Right kidney (tissue), 9 donors: Measurements from ENCODE around the gene OR5V1.
"Not testable (repeated sequence)": the region's sequence is repeated elsewhere in the genome, so short reads cannot be mapped to it uniquely, and the experiment has no call there.

Experiments used
- DNase-seq: peaks from one replicate; pipeline ENCODE4 v3.0.0-alpha.2; 2016
- long read RNA-seq, 8 donors: transcript quantifications; one replicate each; lab custom pipeline, GENCODE V29; 2026

OR5V1 gene
- long read RNA-seq, donor 1: 0 reads
- long read RNA-seq, donor 2: 0 reads
- long read RNA-seq, donor 3: 0 reads
- long read RNA-seq, donor 4: 0 reads
- long read RNA-seq, donor 5: 0 reads
- long read RNA-seq, donor 6: 0 reads
- long read RNA-seq, donor 7: 0 reads
- long read RNA-seq, donor 8: 0 reads

DNA sequence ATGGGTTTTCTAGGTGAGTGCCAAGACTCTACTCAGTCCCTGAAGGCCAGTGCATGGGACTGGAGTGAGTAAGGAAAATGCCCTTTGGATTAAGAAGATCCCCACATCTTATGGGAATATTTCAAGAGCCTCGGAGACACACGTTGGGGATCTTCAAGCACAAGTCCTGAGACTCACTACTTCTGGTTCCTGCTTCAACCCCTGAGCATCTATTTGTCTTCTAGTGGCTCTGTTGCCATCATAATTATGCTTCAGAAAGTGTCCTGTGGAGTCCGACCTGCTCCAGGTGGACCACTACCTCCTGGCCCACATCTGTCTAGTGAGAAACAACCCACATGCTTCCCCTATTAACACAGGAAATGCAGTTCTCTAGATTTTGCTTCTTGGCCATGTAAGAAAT is at the start of gene OR5V1:
TSS of gene OR5V1 (minus strand) at position 101 of the 400 bp plus-strand sequence. CDS start 12,670 bp downstream, outside the sequence.
- no peak for DNase-seq

DNA sequence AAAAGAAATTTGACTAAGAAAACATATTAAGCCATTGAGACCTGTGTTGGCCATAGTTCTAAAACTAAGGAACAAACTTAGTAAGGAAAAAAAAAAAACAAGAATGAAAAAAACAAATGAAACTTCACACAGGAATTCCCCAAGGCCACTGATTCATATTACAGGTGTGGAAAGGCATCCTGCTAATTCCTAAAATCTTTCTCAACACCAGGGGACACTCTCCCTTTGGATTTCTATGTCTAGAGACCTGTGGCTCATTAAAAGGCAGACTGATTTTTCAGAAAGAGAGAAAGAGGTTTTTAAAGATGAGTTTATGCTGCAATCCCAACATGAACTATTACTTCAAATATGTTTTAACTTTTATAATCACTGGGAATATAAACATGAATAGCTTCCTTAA is 45.9 kb upstream of the OR5V1 start, which contains the start of gene OR12D1:
TSS of gene OR12D1 (plus strand) at position 341 of the 400 bp plus-strand sequence.
- DNase-seq: no peak

DNA sequence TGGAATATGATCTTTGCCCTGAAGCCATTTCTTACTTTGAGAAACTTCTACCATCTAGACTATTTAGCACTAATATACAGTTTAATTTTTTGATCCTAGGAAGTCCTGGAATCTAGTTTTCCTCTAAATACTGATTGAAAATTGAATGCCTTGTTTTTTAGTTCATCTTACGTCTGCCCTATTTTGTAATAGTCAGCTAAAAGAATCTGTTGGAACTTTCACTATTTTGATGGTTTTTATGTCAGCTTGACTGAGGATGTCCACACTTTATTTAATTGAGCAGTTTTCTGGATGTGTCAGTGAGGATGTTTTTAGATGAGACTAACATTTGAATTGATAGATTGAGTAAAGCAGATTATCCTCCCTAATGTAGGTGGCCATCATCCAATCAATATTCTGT is 35.1 kb upstream of the OR5V1 start:
- DNase-seq: no peak

DNA sequence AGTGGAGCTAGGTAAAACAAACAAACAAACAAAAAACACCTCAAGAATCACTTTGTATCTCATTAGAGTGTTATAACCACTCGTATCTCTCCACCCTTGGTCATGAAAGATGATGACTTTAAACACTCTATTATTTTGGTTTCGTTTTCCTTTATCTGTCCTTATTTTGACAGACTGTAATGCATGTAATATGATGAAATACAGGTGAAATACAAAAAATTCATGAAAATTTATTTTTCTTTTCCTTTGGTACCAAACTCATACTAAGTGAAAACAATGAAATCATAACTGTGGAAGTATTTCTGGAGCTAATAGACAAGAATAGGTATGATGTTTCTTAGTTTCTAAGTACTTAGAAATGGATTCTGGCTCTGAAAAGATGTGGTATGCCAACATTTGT is 30.9 kb upstream of the OR5V1 start:
- DNase-seq: no peak

DNA sequence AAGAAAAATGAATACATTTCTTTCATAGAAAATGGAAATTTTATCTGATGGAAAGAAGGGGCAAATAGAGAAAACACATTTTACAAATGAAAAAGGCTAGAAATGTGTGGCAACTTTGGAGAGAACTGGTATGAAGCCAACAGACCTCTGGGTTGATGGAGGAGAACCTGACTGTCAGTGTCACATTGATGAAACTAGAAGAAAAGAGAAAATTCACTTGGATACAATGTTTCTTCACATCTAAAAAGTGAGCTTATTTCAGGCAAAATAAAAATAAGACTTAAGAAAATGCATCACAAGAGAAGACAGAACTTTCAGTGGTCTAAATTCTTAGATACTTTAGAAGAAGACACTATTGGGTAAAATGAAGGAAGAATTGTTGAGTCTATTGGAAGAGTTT is 26.7 kb upstream of the OR5V1 start, which contains the start of gene OR12D2:
TSS of gene OR12D2 (plus strand) at position 301 of the 400 bp plus-strand sequence. CDS start 1,069 bp downstream, outside the sequence.
- no peak for DNase-seq

DNA sequence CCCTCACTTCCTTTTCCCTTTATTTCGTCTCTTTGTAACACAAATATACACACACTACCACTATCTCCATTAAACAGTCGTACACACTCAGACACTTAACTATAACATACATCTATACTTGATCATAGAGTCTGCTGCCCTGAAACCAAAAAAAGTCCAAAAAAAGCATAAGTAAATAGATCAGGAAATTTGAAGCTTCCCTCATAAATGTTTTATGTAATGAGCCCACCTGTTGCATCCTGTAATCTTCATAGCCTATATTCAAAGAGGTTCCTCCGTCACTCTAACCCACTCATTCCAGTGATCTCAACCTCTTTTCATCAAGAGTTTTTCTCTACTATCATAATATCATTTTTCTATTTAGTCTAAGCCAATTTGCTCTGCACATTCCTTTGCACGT is 19.9 kb upstream of the OR5V1 start:
- DNase-seq: no peak

DNA sequence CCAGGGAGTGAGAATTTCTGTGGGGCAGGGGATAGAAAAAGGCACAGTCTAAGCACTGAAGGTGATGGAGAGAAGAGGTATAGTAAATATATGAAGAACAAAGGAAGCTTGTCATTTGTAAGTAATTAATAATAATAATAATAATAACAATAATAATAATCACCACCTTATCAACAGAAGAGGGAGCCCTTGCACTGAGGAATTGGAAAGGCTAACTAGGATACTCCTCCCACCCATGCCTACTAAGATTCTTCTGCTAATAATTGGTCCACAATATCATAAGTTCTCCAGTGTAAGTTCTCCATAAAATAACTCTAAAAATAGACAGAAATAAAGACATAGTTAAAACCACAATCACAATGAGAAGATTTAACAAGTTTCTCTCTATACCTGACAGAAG is 7.3 kb upstream of the OR5V1 start:
- no peak for DNase-seq

DNA sequence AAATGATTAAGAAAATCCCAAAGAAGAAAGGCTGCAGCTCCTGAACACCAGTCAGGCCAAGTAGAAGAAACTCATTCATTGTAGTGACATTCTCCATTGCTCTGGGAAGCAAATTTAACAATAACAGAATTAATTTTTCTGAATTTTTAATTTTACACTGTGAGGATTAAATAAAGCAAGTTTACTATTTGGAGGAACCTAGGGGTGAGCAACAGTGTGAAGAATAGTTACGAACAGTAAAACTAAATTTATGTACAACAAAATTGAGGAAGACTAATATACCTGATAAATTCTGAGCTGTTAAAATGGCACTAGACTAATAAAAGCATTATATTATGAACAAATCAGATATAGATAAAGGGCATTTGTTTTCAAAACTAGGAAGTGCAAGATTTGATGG is 6.5 kb upstream of the OR5V1 start, which contains the start of gene OR12D3:
TSS of gene OR12D3 (minus strand) at position 101 of the 400 bp plus-strand sequence. CDS start at position 97, 4 bp downstream.
- no peak for DNase-seq

DNA sequence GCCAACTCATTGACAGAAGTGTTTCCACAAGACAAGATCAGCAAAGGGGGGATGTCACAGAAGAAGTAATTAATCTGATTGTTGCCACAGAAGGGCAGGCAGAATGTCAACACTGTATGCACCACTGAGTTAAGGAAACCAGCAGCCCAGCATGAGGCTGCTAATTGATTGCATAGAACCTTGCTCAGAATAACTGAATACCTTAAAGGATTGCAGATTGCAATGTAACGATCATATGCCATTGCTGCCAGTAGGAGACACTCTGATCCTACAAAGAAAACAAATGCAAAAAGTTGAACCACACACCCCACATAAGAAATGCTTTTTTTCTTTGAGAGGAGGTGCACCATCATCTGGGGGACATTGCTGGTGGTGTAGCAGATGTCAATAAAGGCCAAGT is 13.1 kb downstream of the OR5V1 start:
- DNase-seq: no peak

DNA sequence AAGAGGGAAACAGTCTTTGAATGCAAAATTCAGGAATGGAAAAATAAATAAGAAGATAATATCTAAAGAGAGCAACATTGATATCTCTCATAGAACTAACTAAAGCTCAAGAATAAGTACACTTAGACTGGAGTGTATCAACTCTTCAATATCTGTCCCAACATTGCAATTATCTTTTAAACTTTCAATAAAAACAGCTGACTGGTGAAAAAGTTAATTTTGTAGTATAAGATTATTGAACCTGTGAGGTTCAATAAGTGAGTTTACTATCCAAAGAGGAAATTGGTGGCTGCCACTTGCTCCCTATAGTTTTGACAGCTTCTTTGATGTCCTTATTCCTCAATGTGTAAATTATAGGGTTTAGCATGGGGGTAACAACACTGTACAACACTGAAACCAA is 13.7 kb downstream of the OR5V1 start:
- no peak for DNase-seq

DNA sequence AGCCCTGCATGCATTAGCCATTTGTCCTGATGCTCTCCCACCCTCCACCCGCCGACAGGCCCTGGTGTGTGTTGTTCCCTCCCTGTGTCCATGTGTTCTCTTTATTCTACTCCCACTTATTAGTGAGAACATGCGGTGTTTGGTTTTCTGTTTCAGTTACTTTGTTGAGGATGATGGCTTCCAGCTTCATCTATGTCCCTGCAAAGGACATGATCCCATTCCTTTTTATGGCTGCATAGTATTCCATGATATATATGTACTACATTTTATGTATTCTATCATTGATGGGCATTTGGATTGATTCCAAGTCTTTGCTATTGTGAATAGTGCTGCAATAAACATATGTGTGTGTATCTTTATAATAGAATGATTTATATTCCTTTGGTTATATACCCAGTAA is 19.3 kb downstream of the OR5V1 start:
- DNase-seq: not testable (repeated sequence)

DNA sequence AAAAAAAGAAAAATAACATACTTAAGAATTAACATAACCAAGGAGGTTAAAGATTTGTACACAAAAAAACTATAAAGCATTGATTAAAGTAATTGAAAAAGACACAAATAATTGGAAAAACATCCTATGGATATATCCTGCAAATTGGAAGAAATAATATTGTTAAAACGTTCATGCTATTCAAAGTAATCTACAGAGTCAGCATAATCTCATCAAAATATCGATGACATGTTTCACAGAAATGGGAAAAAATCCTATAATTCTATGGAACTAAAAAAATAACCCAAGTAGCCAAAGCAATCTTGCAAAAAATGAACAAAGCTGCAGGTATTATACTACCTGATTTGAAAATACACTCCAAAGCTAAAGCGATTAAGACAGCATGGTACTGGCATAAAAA is 23.3 kb downstream of the OR5V1 start:
- DNase-seq: no peak

DNA sequence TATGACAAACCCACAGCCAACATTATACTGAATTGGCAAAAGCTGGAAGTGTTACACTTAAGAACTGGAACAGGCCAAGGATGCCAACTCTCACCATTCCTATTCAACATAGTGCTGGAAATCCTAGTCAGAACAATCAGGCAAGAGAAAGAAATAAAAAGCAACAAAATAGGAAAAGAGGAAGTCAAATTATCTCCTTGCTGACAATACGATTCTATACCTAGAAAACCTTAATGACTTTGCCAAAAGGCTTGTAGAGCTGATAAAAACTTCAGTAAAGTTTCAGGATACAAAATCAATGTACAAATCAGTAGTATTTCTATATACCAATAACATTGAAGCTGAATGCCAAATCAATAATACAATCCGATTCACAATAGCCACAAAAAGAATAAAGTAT is 32.4 kb downstream of the OR5V1 start:
- no peak for DNase-seq

DNA sequence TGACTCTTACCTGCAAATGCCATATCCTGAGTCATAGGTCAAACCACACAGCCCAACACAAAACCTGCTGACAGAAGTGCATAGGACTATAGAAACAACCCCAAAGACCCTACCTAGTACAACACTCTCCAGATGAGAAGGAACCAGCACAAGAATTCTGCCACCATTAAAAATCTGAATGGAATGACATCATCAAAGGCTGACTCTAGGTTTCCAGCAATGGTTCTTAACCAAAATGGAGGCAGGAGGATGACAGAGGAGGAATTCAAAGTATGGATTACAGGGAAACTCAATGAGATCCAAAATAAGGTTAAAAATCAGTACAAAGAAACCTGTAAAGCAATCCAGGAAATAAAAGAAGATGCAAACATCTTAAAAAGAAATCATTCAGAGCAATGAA is 36.0 kb downstream of the OR5V1 start:
- no peak for DNase-seq

DNA sequence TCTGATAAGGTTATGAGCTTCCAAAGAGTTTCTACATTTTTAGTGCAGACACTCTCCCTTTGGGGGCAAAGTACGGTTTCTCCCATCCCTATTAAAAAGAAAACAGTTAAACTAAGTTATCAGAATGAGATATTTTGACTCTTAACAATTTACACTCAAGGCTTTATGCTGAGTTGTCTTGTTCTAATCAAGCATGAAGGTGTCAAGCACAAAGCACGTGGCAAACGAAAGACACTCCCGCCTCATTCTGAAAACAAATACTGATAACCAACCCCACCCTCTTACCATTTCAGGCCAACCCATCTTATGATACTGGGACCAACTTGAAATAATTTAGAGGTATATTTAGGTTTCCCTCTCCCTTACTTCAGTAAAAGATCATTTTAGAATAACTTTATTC is 42.9 kb downstream of the OR5V1 start:
- DNase-seq: no peak

DNA sequence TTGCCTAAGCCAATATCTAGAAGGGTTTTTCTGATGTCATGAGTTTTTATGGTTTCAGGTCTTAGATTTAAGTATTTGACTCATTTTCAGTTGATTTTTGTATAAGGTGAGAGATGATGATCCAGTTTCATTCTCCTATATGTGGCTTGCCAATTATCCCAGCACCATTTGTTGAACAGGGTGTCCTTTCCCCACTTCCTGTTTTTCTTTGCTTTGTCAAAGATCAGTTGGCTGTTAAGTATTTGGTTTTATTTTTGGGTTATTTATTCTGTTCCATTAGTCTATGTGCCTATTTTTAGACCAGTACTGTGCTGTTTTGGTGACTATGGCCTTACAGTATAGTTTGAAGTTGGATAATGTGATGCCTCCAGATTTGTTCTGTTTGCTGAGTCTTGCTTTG is 45.3 kb downstream of the OR5V1 start:
- DNase-seq: not testable (repeated sequence)

DNA sequence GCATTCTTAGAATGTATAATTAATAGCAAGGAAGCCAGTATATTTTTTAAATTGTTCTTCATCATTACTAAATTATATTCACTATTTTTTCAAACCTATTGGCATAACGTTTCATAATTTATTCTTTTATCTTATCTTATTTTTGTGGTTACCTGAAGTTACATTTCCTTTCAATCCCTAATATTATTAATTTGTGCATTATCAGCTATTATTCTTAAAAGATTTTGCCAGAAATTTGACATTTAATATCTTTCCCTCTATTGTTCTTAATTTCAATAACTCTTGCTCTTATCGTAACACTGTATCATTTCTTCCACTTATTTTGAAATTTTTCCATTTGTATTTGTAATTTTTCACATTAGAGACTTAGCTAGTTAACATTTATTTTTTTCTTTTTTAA is 48.7 kb downstream of the OR5V1 start:
- no peak for DNase-seq
